HG03571 (cell line): Measurements from ENCODE around the gene MYO3A.
"Not testable (repeated sequence)": the region's sequence is repeated elsewhere in the genome, so short reads cannot be mapped to it uniquely, and the experiment has no call there.

Experiments used
- ATAC-seq: cut with Tn5 transposase; IDR thresholded peaks from one replicate; pipeline ENCODE4 v1.9.1; 2021; ENCODE audit not compliant: unreplicated experiment

MYO3A gene

GRCh38 chr10:25974897-25975459 lies 40.9 kb downstream of the MYO3A start:
- ATAC-seq, result no peak

- no peak for ATAC-seq
Measured at GRCh38 chr10:25978771-25979170, 44.7 kb downstream of the MYO3A start.

DNA sequence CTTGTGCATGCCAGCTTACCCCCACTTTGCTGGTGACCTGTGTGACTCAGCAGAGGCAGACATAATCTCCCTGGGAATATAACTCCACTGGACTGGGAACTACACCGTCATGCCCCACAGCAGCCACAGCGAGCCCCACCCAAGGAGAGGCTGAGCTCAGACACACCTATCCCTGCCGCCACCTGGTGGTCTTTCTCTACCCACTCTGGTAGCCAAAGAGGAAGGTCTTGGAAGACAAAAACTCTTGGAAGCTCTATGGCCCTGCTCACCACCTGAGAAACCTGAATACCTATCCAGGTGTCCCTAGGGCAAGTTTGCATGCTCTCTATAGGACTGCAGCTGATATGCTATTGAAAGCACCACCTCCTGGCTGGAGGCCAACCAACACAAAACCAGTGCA lies 48.1 kb downstream of the MYO3A start:
- no peak for ATAC-seq

DNA sequence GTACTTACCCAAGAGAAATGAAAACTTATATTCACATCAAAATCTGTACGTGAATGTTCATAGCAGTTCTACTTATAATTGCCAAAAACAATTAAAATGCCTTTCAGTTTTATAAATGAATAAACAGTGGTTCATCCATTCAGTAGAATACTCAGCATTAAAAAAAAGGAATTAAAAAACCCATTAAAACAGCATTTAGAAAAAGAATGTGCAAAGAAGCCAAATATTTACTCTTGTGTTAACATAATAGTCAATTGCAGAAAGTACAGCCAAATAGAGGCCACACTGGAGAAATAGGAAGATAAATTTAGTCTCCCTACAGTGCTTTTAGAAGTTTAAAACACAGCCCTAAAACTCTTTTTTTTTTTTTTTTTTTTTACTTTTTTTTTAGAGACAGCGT lies 54.6 kb downstream of the MYO3A start:
- no peak for ATAC-seq

GRCh38 chr10:25989951-25990350 lies 55.9 kb downstream of the MYO3A start:
- no peak for ATAC-seq

- no peak for ATAC-seq
Measured at GRCh38 chr10:25999295-25999981, 65.4 kb downstream of the MYO3A start.

- no peak for ATAC-seq
Measured at GRCh38 chr10:26000971-26001370, 66.9 kb downstream of the MYO3A start.

DNA sequence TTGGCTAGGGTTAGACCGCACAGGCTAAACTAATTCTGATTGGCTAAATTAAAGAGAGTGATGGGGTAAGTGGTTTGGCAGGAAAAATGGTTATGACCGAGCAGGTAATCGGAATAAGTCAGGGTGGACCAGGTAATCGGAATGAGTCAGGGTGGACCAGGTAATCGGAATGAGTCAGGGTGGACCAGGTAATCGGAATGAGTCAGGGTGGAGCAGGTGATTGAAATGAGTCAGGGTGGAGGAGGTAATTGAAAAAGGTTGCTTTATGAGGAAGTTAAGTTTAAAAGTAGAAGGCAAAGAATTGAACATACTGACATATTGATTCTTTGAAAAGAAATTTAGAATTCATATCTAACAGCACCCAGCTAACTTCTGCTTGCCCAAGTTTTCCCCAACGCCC lies 68.4 kb downstream of the MYO3A start:
- not testable (repeated sequence) for ATAC-seq

- ATAC-seq, result no peak
Measured at GRCh38 chr10:26015092-26015491, 81.1 kb downstream of the MYO3A start.

- ATAC-seq, result no peak
Measured at GRCh38 chr10:26022831-26023230, 88.8 kb downstream of the MYO3A start.

DNA sequence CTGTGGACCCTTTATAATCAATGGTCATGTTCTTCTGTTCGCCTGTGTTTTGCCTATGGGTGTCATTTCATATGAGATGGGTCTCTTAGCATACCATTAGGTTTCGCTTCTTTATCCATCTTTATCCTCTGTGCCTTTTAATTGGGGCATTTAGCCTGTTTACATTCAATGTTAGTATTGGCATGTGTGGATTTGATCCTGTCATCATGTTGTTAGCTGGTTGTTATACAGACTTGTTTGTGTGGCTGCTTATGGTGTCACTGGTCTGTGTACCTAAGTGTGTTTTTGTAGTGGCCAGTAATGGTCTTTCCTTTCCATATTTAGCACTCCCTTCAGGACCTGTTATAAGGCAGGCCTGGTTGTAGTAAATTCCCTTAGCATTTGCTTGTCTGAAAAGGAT lies 90.3 kb downstream of the MYO3A start:
- no peak for ATAC-seq

- no peak for ATAC-seq
Measured at GRCh38 chr10:26025523-26025922, 91.5 kb downstream of the MYO3A start.

DNA sequence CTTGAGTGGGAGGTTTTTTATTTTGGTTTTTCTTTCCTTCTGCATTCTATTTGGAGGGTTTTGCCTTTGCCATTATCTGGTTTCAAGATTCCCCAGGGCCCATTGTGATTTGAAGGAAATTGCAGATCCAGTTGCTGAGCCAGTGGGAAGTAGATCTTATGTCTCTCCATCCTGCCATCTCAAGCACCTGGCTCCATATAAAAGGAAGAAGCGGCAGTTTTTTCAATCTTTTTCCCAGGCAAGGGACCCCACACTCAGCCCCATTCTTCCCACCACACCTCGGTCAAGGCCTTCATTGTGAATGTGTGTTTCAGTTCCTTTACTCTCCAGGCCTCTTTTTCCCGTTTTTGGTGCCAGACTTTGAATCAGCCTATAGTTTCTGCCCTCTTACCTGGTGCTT lies 95.8 kb downstream of the MYO3A start:
- no peak for ATAC-seq

DNA sequence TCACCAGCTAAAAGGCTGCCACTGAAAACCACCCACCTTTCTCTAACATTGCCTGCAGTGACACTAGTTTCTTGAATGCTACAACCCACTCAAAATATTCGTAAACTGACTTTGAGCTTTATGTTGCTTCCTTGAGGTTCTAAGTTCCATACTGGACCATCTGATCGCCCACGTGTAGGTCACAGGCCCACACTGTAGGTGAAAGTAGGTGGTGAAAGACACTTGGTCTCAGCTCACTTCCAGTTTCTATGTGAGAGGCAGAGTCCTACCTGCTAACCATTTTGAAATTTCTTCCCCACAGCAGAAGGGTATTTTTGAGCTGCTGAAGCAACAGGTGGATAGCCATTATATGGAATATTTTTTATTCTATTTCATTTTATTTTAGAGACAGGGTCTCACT lies 97.3 kb downstream of the MYO3A start:
- ATAC-seq, result no peak

GRCh38 chr10:26043469-26043868 lies 109.4 kb downstream of the MYO3A start:
- ATAC-seq, result no peak

DNA sequence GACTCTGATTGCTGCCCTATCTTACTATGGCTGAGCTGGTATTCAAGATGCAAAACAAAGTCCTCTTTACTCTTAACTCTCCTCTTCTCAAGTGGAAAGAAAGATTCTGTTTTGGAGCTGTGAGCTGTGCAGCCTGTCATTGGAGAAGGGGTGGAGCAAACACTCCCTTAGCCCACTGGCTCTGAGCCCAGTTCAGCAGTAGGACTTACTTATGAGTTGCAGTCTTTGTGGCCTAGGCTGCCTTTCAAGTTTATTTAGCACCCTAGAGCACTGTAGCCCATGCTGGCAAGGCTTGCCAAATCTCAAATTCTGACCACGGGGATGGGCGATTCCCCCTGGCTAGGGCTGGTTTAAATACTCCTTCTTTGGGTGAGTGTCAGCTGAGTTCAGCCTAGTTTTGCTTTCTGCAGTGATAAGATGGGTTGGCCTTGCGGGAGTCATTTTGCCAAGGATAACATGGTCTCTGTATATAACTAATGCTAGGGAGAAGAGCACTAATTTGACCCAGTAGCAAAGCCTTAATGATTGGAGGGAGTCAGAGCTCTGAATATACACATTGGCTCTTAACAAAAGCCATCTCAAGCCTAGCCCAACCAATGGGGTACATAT lies 110.2 kb downstream of the MYO3A start:
- no peak for ATAC-seq

DNA sequence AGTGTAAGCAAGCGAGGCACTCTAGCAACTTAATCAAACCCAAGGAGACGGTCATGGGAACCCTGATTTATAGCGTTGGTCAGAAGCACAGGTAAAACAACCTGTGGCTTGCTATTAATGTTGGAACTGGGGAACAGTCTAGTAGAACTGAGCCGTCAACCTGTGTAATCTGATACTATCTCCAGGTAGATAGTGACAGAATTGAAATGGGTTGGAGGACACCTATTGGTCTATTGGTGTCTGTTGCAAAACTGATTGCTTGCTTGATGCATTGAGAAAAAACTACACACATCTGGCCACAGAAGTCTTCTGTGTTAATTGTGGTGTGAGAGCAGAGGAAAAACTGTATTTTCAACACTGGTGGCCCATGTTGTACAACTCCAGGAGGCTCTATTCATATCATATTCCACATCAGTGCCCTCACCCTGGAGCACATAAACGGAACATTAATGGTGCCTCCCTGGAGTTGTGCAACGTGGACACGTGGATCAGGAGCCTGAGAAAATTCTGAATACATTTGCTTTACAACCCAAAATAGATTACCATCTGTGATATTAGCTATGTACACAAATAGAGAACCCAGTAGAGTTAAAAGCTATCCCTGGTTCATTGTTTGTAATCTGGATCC lies 112.2 kb downstream of the MYO3A start:
- no peak for ATAC-seq

DNA sequence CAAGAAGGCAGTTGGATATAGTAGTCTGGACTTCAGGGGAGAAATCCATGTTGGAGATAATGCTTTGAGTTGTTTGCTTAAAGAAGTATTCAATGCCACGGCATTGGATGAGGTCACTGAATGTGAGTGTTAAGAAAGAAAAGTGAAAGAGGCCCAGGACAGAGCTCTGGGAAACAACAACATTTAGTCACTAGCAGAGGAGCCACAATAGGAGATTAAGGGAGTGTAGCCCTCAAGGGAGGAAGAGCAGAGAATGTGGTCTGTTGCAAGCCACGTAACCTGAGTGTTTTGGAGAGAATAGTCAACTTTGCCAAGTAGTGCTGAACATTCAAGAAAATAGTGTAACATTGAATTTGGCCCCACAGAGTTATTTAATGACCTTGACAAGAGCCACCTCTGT lies 114.7 kb downstream of the MYO3A start:
- no peak for ATAC-seq

DNA sequence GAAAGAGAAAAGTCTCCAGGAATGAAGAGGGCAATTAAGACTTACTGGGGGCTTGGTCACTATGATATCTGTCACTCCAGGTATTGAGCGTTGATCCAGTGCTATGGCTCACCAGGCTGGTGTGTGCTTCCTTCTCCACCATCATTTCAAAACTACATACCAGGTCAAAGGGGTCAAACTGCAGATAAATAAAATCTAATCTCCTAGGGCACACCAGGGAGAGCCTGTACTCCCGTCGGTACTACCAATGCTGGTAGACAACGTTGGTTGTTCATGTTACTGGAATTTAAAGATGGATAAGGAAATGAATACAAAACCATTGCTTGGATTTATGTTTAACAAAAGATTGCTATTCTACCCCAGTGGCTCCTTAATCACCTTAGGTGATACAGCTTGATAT lies 118.3 kb downstream of the MYO3A start:
- ATAC-seq, result no peak

DNA sequence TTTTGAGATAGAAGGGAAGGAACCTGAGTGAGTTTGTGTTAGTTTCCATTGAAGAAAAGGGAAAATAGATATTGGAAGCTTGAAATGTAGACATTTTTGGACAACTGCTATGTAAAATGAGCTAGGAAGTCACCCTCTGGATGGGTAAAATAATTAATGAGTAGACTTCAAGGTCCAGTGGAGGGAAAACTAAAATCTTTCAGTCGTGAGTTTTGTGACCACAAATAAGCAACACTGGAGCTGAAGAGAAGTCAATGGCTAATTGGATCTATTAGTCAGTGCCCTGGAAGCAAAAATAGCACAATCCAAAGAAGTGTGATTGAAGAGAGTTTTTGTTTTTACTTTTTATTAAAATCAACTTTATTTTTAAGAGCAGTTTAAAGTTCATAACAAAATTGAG lies 123.4 kb downstream of the MYO3A start:
- ATAC-seq, result no peak

DNA sequence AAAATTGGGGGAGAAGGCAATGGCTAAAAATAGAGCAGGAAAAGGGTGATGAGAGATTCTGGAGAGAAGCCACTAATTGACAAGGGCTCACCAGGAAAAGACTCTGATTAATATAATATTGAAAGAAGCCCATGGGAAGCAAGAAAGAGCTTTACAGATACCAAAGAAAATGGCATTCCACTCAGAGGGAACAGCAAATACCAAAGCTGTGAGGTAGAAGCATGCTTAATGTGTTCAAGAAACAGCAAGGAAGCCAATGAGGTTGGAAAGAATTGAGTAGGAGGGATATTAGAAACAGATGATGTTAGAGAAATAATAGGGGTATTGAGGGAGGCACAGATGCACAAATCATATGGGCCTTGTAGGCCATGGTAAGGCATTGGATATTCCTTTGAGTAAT lies 130.1 kb downstream of the MYO3A start:
- ATAC-seq, result no peak

DNA sequence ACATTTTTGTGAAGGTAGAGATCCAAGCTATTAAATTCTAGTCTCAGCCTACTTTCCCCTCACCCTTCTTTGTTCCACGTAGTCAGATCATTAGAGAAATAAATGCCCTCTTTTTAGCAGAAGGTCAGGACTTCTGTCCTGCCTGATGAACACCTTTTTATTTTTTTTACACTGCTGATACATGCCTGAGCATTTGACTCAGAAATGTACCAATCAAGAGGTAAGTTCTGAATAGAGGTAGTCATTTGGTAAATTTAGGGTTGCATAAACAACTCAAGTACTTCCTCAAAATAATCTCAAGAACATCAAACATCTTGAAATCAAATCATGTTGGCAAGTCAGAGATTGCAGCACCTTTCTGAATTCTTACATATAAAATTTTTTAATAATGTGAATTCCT lies 133.7 kb downstream of the MYO3A start:
- no peak for ATAC-seq
